ENCODE data around the gene PCID2. TPM values are rescaled to one million over a fixed set of nuclear protein-coding genes. Genes with fewer than 3 reads are reported as not detected.

The PCID2 gene
- total and polyA plus RNA-seq, 2 experiments from 2014 or later: 79.6 to 107 TPM

- no peaks in the 10 kb centered on the region for H3K27me3 ChIP-seq (ENCODE audit: insufficient read depth)
- Mint-ChIP-seq H3K27me3 (ENCODE audit: insufficient read depth, low read depth, poor library complexity) (peaks cover 8% of the 10 kb centered on the region), H3K9me3 (no peaks in the 10 kb centered on the region), H3K27ac (peak overlapping the region; percentile 86), H3K36me3 (ENCODE audit: low read depth) (peaks cover 81% of the 10 kb centered on the region), H3K4me3 (no peak overlapping the region), H3K4me1 (peaks cover 13% of the 10 kb centered on the region)
- no peaks in the 10 kb centered on the region; the same call in none of the 2 replicates for H4K20me1 ChIP-seq (replicated peaks; ENCODE audit: insufficient read depth)
- TF ChIP-seq POLR2AphosphoS5 (IDR thresholded peaks at IDR 0.05; ENCODE audit: low read depth) (no peak), CTCF (conservative IDR thresholded peaks at IDR 0.05; ENCODE audit: low read depth in 2 of 2) (no peak), EZH2 (IDR thresholded peaks at IDR 0.05; ENCODE audit: low read depth, unreplicated experiment) (no peak), CREB1 (CRISPR knock-in tag; IDR thresholded peaks at IDR 0.05; ENCODE audit: low read depth) (no peak), ZNF462 (CRISPR knock-in tag; IDR thresholded peaks at IDR 0.05) (no peak), ZNF331 (CRISPR knock-in tag; IDR thresholded peaks at IDR 0.05; ENCODE audit: low read depth) (no peak), ZNF114 (CRISPR knock-in tag; IDR thresholded peaks at IDR 0.05) (no peak), STAT1 (IDR thresholded peaks at IDR 0.05; ENCODE audit: unreplicated experiment) (no peak), EZH2phosphoT487 (IDR thresholded peaks at IDR 0.05; ENCODE audit: unreplicated experiment) (no peak), ETS1 (IDR thresholded peaks at IDR 0.05) (no peak), JUNB (IDR thresholded peaks at IDR 0.05; ENCODE audit: unreplicated experiment) (no peak), REST (IDR thresholded peaks at IDR 0.05; ENCODE audit: unreplicated experiment) (no peak), NANOG (IDR thresholded peaks at IDR 0.05; ENCODE audit: borderline replicate concordance) (no peak)
- no peaks in the 10 kb centered on the region for H3K4me1 ChIP-seq (ENCODE audit: insufficient read depth)
- ATAC-seq (peak; percentile 87), DNase-seq (ENCODE audit: low spot score) (no peak)
- H3K4me2 ChIP-seq: no peak overlapping the region
- no peaks in the 10 kb centered on the region; the same call in none of the 2 replicates for H3F3A ChIP-seq (replicated peaks; ENCODE audit: low read depth)
- H2AFZ ChIP-seq: no peak overlapping the region
- peaks cover 59% of the 10 kb centered on the region for H3K36me3 ChIP-seq (ENCODE audit: insufficient read depth)
- H3K4me3 ChIP-seq: no peak overlapping the region
- no peaks in the 10 kb centered on the region for H3K9me2 ChIP-seq (ENCODE audit: insufficient read depth)
- no peak overlapping the region for H3K27ac ChIP-seq (ENCODE audit: low read depth)
- H3K79me2 ChIP-seq (replicated peaks; ENCODE audit: insufficient read depth): no peaks in the 10 kb centered on the region
These were observed 28.9 kb downstream of the PCID2 start for GRCh38 chr13:113179374-113180230.
